ENCODE results near the gene SULT1A2. TPM values are rescaled to one million over a fixed set of nuclear protein-coding genes. Genes with fewer than 3 reads are reported as not detected.
"Not testable (repeated sequence)": the region's sequence is repeated elsewhere in the genome, so short reads cannot be mapped to it uniquely, and the experiment has no call there.

Gene SULT1A2
- total RNA-seq, 1 experiment from 2014 or later: not detected

DNA sequence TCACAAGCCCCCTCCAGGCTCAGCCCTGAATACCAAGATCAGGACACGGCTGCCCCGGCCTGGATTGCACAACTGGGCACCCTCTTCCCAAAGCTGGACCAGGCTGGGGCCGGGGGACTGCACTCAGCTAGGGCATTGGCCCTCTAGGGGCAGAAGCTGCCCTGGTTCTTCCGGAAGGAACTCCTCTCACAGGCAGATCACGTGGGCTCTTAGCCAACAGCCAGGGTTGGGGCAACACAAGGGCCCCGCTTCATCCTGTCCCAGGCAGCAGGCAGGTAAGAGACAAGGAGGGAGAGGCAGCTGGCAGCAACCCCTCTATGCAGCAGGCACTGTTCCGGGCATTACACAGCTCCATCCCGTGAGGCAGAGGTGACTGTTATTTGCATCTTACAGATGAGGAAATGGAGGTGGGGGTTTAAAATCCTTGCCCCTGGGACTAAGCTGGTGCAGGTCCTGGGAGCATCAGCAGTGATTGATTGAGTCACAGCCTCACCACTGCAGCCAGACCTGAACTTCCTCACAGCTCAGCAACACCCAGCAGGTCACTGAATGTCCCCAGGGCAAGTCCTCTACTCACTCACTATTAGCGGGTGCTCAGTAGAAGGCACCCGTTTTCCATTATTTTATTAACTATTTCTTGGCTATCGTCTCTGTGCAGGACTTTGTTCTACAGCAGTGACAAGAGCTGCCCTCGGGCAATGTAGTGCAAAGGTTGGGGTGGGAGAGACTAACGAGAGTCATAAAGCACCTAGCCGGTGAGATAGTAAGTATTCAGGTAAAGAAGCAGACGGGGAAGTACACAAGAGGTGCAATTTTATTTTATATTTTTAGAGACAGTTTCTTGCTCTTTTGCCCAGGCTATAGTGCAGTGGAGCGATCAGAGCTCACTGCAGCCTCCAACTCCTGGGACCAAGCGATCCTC, 15.8 kb upstream of the SULT1A2 start:
- DNase-seq (ENCODE audit: low read depth, low spot score); in situ Hi-C loops (cut with HindIII; ENCODE audit: low pct_unique_long_range_greater_than_20kb, low sequenced_read_pairs): not testable (repeated sequence)

DNA sequence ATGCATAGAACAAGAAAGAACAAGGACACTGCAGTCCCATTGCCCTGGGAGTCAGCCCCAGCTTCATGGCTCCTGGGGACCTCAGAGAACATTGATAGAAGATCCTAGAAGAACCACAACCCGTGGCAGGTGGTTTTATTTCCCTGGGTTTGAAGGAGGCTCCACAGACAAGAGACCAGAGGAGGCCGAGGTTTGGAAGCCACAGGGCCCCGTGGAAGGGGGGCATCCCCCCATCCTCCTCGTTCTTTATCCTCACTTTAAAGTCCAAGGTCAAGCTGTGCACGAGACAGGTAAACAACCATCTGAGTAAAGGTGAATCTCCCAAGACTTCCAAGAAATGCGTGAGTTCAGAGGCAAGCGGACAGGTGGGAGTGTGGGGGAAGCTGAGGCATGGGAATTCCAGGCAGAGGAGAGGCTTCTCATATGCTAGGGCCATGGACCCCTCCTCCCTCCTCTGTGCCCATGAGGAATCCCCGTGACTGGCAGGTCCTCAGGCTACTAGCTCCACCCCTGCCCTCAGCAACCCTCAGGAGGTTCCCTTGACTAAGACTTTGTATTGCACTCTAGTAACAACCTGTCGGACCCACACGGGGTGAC, 13.8 kb upstream of the SULT1A2 start:
- in situ Hi-C loops (cut with HindIII; ENCODE audit: low pct_unique_long_range_greater_than_20kb, low sequenced_read_pairs): no loop called here

DNA sequence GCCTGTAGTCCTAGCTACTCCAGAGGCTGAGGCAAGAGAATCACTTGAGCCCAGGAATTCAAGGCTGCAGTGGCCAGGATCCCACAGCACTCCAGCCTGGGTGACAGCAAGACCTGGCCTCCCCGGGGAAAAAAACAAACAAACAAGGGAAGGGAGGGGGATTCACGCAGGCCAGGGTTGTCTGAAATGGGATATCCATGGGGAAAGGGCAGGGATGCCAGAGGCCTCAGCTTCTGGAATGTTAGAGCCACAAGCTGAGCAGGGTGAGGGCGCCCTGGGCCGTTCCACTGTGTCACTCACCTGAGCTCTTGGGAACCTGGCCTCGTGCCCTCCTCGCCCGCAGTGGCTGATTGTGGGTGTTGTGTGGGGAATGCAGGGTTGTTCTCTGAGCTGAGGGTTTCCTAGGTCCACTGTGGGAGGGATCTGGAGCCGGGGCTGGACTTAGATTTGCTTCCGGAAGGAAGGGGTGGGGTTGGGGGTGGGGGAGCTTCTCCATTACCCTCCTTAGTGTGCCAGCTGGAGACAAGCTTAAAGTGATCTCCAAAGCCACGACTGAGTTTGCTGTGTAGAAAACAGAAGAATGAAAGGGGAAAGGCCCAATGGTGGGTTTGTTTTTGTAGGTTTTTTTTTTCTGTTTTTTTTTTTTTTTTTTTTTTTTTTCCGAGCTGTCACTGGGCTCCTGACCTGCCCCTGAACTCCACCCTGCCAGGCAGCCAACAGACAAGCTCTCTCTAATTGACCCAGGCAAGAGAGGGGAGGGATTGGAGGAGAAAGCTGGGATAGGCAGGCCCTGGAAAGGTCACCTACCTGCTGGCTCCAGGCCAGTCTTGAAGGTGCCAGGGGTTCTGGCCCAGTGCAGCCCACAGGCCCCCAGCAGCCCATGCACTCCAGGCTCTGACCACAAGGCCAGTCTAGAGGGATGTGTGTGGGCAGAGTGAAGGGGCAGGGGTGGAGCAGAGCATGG, 13.1 kb upstream of the SULT1A2 start, which contains the start of gene SULT1A1:
Gene SULT1A1 (minus strand): TSS at position 414 of the 964 bp plus-strand sequence. CDS start 1,189 bp downstream, outside the sequence.
- DNase-seq (ENCODE audit: low read depth, low spot score): no peak

More for the DNA sequence above, 13.8 kb upstream of the SULT1A2 start:
- DNase-seq (ENCODE audit: low read depth, low spot score): no peak

DNA sequence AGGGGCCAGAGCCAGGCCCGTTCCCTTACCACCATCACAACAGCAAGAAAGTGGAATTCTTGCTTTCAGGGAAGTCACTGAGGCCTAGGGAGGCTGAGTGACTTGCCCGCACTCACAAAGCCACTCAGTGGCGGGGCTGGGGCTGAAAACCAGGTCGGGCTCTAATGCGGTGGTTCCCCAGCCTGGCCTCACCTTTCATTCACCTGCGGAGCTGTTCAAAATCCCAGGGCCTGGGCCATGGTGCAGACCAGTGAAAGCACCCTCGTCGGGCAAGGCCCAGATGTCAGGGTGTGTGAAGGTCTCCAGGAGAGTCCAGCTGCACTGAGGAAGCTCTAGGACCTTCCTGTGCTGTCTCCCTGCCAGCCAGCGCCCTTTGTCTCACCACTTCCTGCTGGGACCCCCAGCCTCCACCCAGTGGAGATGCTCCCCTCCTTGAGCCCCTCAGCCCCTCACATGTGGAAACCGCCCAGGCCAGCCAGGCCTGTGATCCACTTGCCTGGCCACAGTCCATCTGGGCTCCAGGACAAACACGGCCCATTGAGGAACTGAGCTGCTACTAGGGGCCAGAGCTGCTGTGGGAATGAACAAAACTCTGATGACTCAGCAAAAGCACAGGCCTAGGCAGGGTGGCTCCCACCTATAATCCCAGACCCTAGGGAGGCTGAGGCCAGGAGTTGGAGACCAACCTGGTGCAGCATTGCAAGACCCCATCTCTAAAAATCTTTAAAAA, 12.2 kb upstream of the SULT1A2 start:
- DNase-seq (ENCODE audit: low read depth, low spot score); in situ Hi-C loops (cut with HindIII; ENCODE audit: low pct_unique_long_range_greater_than_20kb, low sequenced_read_pairs): not testable (repeated sequence)

More for the DNA sequence above, 13.1 kb upstream of the SULT1A2 start, which contains the start of gene SULT1A1:
- in situ Hi-C loops (cut with HindIII; ENCODE audit: low pct_unique_long_range_greater_than_20kb, low sequenced_read_pairs): no loop called here

DNA sequence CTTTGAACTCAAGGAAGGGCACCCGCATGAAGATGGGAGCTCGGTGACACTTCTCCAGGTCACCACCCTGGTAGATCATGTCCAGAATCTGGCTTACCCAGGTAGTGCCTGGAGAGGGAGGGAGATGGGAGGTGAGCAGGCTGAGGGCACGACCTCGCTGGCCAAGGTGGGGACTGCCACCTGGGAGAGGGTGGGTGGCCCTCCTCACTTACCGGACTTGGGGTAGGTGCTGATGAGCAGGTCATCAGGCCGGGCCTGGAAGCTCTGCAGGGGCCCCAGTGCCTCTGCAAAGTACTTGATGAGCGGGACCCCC, 11.6 kb upstream of the SULT1A2 start:
- DNase-seq (ENCODE audit: low read depth, low spot score); in situ Hi-C loops (cut with HindIII; ENCODE audit: low pct_unique_long_range_greater_than_20kb, low sequenced_read_pairs): not testable (repeated sequence)

DNA sequence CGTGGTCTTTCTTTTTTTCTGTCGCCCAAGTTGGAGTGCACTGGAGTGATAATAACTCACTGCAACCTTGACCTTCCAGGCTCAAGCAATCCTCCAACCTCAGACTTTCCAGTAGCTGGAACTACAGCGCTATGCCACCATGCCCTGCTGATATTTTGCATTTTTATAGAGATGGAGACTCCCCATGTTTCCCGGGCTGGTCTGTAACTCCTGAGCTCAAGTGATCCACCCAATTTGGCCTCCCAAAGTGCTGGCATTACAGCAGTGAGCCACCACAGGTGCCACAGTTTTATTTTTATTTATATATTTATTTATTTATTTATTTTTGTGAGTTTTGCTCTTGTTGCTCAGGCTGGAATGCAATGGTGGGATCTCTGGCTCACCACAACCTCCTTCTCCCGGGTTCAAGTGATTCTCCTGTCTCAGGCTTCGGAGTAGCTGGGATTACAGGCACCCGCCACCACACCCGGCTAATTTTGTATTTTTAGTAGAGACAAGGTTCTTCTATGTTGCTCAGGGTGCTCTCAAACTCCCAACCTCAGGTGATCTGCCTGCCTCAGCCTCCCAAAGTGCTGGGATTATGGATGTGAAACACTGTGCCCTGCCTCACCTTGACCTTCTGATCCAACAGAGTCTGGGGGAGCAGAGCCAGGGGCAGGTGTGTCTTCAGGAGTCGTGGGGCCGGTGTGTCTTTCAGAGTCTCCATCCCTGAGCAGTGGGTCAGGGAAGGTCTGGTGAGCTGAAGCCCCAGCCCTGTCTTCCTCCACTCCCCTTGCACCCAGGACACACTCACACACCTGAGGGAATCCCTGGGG, 11.0 kb upstream of the SULT1A2 start:
- in situ Hi-C loops (cut with HindIII; ENCODE audit: low pct_unique_long_range_greater_than_20kb, low sequenced_read_pairs): not testable (repeated sequence)

DNA sequence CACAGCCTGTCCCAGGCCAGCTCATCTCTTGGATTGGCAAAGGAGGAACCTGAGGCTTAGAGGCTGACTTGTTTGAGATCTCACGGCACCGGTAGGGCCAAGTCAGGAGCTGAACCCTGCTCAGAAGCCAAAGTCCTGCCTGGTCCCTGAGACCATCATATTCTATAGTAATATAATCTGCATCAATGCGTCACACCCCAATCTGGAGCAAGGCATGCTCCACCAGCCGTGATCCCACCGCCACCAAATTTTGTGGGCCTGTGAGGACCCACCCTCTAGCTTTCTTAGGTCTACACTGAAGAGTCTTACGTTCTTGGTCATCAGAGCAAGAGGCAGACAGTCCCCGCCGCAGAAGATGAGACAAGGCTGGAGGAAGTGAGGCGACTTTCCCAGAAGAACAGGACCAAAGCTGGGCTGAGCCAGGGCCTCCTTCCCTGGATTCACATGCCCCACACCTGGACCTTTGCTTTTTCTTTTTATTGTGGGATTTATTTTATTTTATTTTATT, 10.3 kb upstream of the SULT1A2 start:
- in situ Hi-C loops (cut with HindIII; ENCODE audit: low pct_unique_long_range_greater_than_20kb, low sequenced_read_pairs): no loop called here
- DNase-seq (ENCODE audit: low read depth, low spot score): no peak

More for the DNA sequence above, 11.0 kb upstream of the SULT1A2 start:
- not testable (repeated sequence) for DNase-seq (ENCODE audit: low read depth, low spot score)

DNA sequence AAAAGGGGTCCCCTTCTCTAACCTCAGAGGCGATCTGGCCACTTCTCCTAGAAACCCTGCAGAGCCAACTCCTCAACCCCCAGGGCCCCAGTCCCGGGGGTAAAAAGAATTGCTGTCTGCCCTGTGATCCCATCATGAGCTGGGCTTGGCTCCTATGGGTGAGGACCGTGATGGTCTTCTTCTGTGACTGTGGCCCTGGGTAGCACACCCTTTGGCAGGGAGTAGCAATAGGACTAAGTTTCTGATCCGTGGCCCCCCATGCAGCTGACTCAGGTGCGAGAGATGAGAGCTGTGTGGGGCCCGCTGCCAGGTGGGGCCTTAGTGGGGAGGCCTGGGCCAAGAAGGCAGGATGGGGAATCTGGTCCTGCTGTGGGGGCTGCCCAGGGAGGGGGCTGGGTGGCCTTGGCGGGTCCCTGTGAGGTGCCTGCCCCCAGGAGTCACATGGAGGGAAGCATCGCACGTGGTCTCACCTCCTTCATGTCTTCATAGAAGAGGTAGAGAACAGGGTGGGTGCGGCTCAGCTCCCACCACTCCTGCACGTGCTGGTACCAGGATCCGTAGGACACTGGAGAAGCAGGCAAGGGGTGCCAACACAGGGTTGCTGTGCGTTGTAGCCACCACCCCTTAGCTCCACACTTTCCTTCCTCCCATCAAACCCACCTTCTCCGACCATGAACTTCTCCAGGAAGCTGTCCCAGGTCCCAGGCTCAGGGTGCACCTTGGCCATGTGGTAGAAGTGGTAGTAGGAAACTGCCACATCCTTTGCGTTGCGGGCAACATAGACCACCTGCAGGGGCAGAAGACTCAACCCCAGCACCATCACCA, 9.7 kb upstream of the SULT1A2 start:
- DNase-seq (ENCODE audit: low read depth, low spot score): no peak
- in situ Hi-C loops (cut with HindIII; ENCODE audit: low pct_unique_long_range_greater_than_20kb, low sequenced_read_pairs): no loop called here

DNA sequence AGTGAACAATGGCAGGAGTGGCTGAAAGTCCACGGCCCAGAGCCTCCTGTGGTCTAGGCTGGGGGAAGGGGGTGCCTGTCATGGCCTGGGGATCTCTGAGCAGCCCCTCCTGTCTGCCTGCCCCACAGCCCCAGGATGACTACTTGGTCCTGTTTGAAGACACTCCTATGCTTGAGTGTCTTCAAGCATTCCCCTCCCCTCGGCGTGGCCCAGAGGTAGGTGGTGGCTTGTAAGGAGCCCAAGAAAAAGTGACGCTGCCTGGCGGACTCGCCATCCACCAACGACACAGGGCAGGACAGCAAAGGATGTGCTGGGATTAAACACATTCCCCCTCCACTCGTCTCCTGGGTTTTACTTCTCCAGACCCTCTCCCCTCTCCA, 7.3 kb upstream of the SULT1A2 start:
- no peak for DNase-seq (ENCODE audit: low read depth, low spot score)
- in situ Hi-C loops (cut with HindIII; ENCODE audit: low pct_unique_long_range_greater_than_20kb, low sequenced_read_pairs): no loop called here

DNA sequence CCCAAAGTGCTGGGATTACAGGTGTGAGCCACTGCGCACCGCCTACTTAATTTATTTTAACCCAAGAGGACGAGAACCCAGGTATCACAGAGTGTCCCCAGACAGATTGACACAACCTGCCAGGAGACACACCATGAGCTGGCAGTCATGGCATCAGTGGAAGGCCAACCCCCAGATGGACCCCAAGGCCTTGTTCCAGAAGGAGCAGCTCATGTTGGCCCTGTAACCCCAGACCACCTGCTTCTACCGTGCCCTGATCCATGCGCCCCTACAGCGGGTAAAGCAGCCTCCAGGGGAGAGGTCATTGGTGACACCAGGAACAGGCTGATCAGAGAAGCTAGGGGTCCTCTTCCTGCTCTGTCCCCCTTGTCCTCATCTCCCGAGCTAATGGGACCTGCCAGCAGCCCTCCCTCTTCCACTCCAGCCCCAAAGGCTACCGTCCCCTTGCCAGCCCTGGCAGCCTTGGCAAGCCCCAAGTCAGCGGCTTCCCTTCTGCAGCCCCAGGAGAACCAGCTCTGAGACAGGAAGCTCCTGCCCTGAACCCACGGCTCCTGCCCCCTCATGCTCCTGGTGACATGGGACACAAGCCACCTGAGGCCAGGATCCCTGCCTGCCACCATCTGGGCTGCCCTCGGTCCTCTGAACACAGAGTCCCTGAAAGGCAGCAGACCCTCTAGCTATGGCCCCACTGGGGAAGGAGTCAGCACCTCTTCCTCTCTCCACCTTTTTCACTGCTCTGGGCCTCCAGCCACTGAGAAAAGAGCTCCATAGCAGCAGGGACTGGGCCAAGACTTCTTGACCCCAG, 6.7 kb upstream of the SULT1A2 start:
- in situ Hi-C loops (cut with HindIII; ENCODE audit: low pct_unique_long_range_greater_than_20kb, low sequenced_read_pairs): no loop called here
- no peak for DNase-seq (ENCODE audit: low read depth, low spot score)

DNA sequence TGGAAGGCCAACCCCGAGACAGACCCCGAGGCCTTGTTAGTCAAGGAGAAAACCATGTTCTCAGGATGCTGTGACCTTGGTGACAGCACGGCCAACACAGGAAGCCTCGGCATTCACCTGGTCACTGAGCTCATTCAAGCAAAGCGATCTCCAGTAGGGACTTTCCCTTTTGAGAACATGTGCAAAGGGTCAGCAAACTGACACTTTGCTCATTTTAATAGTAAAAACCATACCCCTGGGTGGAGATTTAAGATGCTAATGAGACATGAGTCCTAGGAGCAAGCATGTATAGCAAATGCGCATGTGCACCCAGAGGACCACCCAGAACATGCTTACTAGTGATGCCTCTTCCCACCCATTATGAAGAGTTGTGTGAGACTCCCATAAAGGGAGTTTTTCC, 5.7 kb upstream of the SULT1A2 start:
- in situ Hi-C loops (cut with HindIII; ENCODE audit: low pct_unique_long_range_greater_than_20kb, low sequenced_read_pairs): no loop called here
- no peak for DNase-seq (ENCODE audit: low read depth, low spot score)

DNA sequence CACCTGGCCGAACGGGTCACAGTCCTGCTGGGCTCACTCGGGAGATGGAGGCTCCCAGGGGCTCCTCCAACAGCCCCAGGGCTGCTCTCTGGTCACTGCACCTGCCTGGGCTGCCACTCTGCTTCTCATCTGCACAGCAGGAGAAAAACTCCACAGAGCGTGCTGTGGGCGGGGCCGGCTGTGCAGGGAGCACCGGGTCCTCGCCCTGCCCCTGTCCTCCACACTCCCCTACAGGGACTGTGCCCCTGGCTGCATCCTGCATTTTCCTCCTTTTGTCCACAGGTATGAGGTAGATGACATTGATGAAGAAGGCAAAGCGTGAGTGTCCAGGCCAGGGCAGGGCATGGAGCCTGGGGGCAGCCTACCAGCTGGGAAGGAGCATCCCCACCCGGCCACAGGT, 5.2 kb upstream of the SULT1A2 start:
- in situ Hi-C loops (cut with HindIII; ENCODE audit: low pct_unique_long_range_greater_than_20kb, low sequenced_read_pairs); DNase-seq (ENCODE audit: low read depth, low spot score): not testable (repeated sequence)

DNA sequence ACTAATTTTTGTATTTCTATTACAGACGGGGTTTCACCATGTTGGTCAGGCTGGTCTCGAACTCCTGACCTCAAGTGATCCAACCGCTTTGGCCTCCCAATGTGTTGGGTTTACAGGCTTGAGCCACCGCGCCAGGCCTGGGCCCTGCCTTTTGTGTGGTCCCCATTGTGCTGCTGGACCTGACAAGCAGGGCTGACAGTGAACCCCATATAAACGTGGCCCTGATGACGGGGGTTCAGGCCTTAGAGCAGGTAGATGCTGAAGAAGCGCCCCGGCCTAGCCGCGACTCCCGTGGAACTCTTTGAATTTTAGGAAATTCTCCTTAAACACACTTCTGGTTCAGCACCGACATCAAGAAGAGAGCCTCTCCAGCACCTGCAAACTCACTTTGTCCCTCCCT, 4.7 kb upstream of the SULT1A2 start:
- in situ Hi-C loops (cut with HindIII; ENCODE audit: low pct_unique_long_range_greater_than_20kb, low sequenced_read_pairs): not testable (repeated sequence)

DNA sequence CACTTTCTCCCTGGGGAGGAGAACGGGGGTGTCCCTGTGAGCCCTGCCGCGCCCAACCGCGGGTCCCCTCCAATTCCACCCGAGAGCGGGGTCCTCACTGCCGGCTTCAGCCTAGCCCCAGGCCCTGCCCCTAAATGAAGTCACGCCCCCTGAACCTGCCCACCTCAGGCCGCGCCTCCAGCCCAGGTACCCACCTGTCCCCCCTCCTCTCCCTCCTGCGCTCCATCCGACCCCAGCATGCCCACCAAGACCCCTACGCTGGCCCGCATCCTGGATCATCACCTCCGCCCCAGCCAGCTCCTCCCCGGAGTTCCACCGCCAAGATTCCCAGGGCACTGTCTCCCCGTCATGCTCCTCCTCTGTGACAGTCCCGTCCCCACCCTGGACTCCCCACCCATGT, 4.1 kb upstream of the SULT1A2 start:
- in situ Hi-C loops (cut with HindIII; ENCODE audit: low pct_unique_long_range_greater_than_20kb, low sequenced_read_pairs); DNase-seq (ENCODE audit: low read depth, low spot score): not testable (repeated sequence)

More for the DNA sequence above, 4.7 kb upstream of the SULT1A2 start:
- not testable (repeated sequence) for DNase-seq (ENCODE audit: low read depth, low spot score)
